ENCODE measurements around the gene C9orf40.

- TF ChIP-seq EZH2 (IDR thresholded peaks at IDR 0.05) = no peak
- TF ChIP-seq POLR2AphosphoS5 (IDR thresholded peaks at IDR 0.05; ENCODE audit: borderline replicate concordance, low read depth, low read length) = no peak
Observed at GRCh38 chr9:74948937-74949336, 3.8 kb downstream of the C9orf40 start.
